ENCODE results near the gene PRKAB1.

DNA sequence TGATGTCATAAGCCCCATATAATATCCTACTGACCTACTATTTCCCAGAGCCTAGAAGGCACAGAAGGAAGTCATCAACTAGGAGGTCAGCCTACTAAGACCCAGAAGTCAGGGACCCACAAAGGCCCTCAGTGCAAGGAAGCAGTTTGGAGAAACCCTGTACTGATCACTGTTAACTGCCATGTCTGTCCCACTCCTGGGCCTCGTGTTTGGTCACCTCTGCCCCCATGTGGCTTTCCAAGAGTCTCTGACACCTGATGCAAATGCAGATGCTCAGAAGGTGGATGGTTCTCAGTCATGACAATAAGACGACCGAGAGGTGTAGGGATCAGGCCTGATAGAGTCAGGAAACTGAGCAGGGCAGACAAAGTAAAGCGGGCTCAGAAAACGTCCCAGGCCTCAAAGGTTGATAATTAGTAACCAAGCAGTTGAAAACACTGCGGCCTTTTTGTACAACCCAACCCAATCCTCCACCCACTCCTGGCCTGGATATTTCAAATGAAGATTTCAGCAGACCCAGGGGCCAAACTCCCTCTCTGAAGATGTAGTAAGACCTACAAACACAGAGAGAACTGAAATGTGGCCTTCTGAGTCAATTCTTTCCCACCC lies 23.4 kb downstream of the PRKAB1 start:
- TF ChIP-seq, protein P1, sequence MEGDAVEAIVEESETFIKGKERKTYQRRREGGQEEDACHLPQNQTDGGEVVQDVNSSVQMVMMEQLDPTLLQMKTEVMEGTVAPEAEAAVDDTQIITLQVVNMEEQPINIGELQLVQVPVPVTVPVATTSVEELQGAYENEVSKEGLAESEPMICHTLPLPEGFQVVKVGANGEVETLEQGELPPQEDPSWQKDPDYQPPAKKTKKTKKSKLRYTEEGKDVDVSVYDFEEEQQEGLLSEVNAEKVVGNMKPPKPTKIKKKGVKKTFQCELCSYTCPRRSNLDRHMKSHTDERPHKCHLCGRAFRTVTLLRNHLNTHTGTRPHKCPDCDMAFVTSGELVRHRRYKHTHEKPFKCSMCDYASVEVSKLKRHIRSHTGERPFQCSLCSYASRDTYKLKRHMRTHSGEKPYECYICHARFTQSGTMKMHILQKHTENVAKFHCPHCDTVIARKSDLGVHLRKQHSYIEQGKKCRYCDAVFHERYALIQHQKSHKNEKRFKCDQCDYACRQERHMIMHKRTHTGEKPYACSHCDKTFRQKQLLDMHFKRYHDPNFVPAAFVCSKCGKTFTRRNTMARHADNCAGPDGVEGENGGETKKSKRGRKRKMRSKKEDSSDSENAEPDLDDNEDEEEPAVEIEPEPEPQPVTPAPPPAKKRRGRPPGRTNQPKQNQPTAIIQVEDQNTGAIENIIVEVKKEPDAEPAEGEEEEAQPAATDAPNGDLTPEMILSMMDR (IDR thresholded peaks at IDR 0.05): no peak
- TF ChIP-seq ZFX (IDR thresholded peaks at IDR 0.05; ENCODE audit: borderline replicate concordance): no peak

Data from 22Rv1 (cell line).